Effector memory CD4-positive, alpha-beta T cell (primary cell): ENCODE results near the gene PTAFR.

Experiments used
- DNase-seq, 3 donors: peaks; one replicate each; pipeline ENCODE4 v3.0.0-alpha.2; 2020
- H3K27ac ChIP-seq: 2 replicates; pipeline ENCODE4 v1.7.0; 2013; ENCODE audit warnings: mild to moderate bottlenecking, low read length, moderate library complexity; ENCODE audit not compliant: insufficient read depth, poor library complexity, severe bottlenecking
- H3K27me3 ChIP-seq: replicated peaks from 2 replicates; pipeline ENCODE4 v1.7.0; 2013; ENCODE audit warnings: mild to moderate bottlenecking, low read length; ENCODE audit not compliant: insufficient read depth, control insufficient read depth, poor library complexity, severe bottlenecking
- H3K36me3 ChIP-seq: 2 replicates; pipeline ENCODE4 v1.7.0; 2013; ENCODE audit warnings: mild to moderate bottlenecking, low read length, moderate library complexity; ENCODE audit not compliant: control insufficient read depth, insufficient read depth
- H3K4me1 ChIP-seq: 2 replicates; pipeline ENCODE4 v1.7.0; 2013; ENCODE audit warnings: low read length, mild to moderate bottlenecking; ENCODE audit not compliant: control insufficient read depth, insufficient read depth, poor library complexity, severe bottlenecking
- H3K4me3 ChIP-seq: 2 replicates; pipeline ENCODE4 v1.7.0; 2013; ENCODE audit warnings: low read length, low read depth, mild to moderate bottlenecking; ENCODE audit not compliant: insufficient read depth, poor library complexity, severe bottlenecking
- H3K9me3 ChIP-seq: 2 replicates; pipeline ENCODE4 v1.7.0; 2013; ENCODE audit warnings: mild to moderate bottlenecking, low read length, moderate library complexity; ENCODE audit not compliant: control insufficient read depth

The PTAFR gene

GRCh38 chr1:28134651-28135207 is 41.8 kb downstream of the PTAFR start:
- Histone ChIP-seq H3K27ac (no peak overlapping the region), H3K27me3 (no peaks in the 10 kb centered on the region), H3K9me3 (no peaks in the 10 kb centered on the region), H3K36me3 (no peaks in the 10 kb centered on the region), H3K4me1 (no peaks in the 10 kb centered on the region), H3K4me3 (no peak overlapping the region)
- DNase-seq, result no peak

- Histone ChIP-seq H3K36me3 (no peaks in the 10 kb centered on the region), H3K4me1 (no peaks in the 10 kb centered on the region), H3K4me3 (no peak overlapping the region), H3K9me3 (no peaks in the 10 kb centered on the region), H3K27ac (no peak overlapping the region), H3K27me3 (no peaks in the 10 kb centered on the region)
- no peak for DNase-seq
These were observed 44.0 kb downstream of the PTAFR start for GRCh38 chr1:28132171-28133167.

GRCh38 chr1:28130901-28131300 is 45.6 kb downstream of the PTAFR start:
- no peaks in the 10 kb centered on the region for H3K27me3 ChIP-seq
- no peak overlapping the region for H3K4me3 ChIP-seq
- H3K36me3 ChIP-seq, result no peaks in the 10 kb centered on the region
- H3K9me3 ChIP-seq, result no peaks in the 10 kb centered on the region
- DNase-seq, result no peak
- no peak overlapping the region for H3K27ac ChIP-seq
- H3K4me1 ChIP-seq, result no peaks in the 10 kb centered on the region

GRCh38 chr1:28129150-28129549 is 47.3 kb downstream of the PTAFR start:
- Histone ChIP-seq H3K4me1 (no peaks in the 10 kb centered on the region), H3K36me3 (no peaks in the 10 kb centered on the region), H3K27ac (no peak overlapping the region), H3K27me3 (no peaks in the 10 kb centered on the region), H3K9me3 (no peaks in the 10 kb centered on the region), H3K4me3 (no peak overlapping the region)
- no peak for DNase-seq

GRCh38 chr1:28127617-28128257 is 48.8 kb downstream of the PTAFR start:
- no peaks in the 10 kb centered on the region for H3K36me3 ChIP-seq
- no peaks in the 10 kb centered on the region for H3K4me1 ChIP-seq
- no peak overlapping the region for H3K27ac ChIP-seq
- no peak for DNase-seq
- no peaks in the 10 kb centered on the region for H3K27me3 ChIP-seq
- H3K4me3 ChIP-seq, result no peak overlapping the region
- H3K9me3 ChIP-seq, result no peaks in the 10 kb centered on the region

- no peaks in the 10 kb centered on the region for H3K36me3 ChIP-seq
- H3K9me3 ChIP-seq, result no peaks in the 10 kb centered on the region
- DNase-seq, result no peak
- H3K4me1 ChIP-seq, result no peaks in the 10 kb centered on the region
- H3K4me3 ChIP-seq, result no peak overlapping the region
- H3K27me3 ChIP-seq, result no peaks in the 10 kb centered on the region
- no peak overlapping the region for H3K27ac ChIP-seq
These were observed 49.6 kb downstream of the PTAFR start for GRCh38 chr1:28126783-28127490.

- DNase-seq, result no peak
- no peaks in the 10 kb centered on the region for H3K9me3 ChIP-seq
- no peak overlapping the region for H3K27ac ChIP-seq
- no peaks in the 10 kb centered on the region for H3K4me1 ChIP-seq
- no peaks in the 10 kb centered on the region for H3K36me3 ChIP-seq
- H3K27me3 ChIP-seq, result no peaks in the 10 kb centered on the region
- no peak overlapping the region for H3K4me3 ChIP-seq
These were observed 50.3 kb downstream of the PTAFR start for GRCh38 chr1:28126212-28126611.

GRCh38 chr1:28123461-28123961 is 53.0 kb downstream of the PTAFR start:
- Histone ChIP-seq H3K27ac (no peak overlapping the region), H3K9me3 (no peaks in the 10 kb centered on the region), H3K4me1 (no peaks in the 10 kb centered on the region), H3K4me3 (no peak overlapping the region), H3K27me3 (no peaks in the 10 kb centered on the region), H3K36me3 (no peaks in the 10 kb centered on the region)
- no peak for DNase-seq

- DNase-seq, result no peak
- Histone ChIP-seq H3K27ac (no peak overlapping the region), H3K27me3 (no peaks in the 10 kb centered on the region), H3K36me3 (no peaks in the 10 kb centered on the region), H3K9me3 (no peaks in the 10 kb centered on the region), H3K4me3 (no peak overlapping the region), H3K4me1 (no peaks in the 10 kb centered on the region)
These were observed 54.3 kb downstream of the PTAFR start for GRCh38 chr1:28122183-28122582.
